DND-41 (cell line): ENCODE measurements around the gene CERKL.

Experiments
- ATAC-seq: fragments of 200-7000 bp; cut with Tn5 transposase; 3 replicates; pipeline ENCODE4 v1.9.1; 2021; ENCODE audit warnings: low read depth; ENCODE audit not compliant: insufficient read depth
- DNase-seq: peaks from one replicate; pipeline ENCODE4 v3.0.0-alpha.2; 2020
- H2AFZ ChIP-seq: 2 replicates; pipeline ENCODE4 v1.6.0; 2012; ENCODE audit warnings: low read depth, low read length
- H3K27ac ChIP-seq: 2 replicates; pipeline ENCODE4 v1.5.1; 2012; ENCODE audit warnings: low read length, inconsistent platforms
- H3K27me3 ChIP-seq: fragments of 200-600 bp; sonication (generic); 2 replicates; pipeline ENCODE4 v1.6.0; 2012; ENCODE audit warnings: low read length, mild to moderate bottlenecking, inconsistent platforms; ENCODE audit not compliant: insufficient read depth, poor library complexity
- H3K36me3 ChIP-seq: 2 replicates; pipeline ENCODE4 v1.5.1; 2012; ENCODE audit warnings: low read length, inconsistent platforms; ENCODE audit not compliant: insufficient read depth
- H3K4me1 ChIP-seq: 2 replicates; pipeline ENCODE4 v1.5.1; 2012; ENCODE audit warnings: mild to moderate bottlenecking, low read length; ENCODE audit not compliant: insufficient read depth
- H3K4me2 ChIP-seq: 2 replicates; pipeline ENCODE4 v1.6.0; 2012; ENCODE audit warnings: mild to moderate bottlenecking, moderate library complexity, low read length, inconsistent platforms; ENCODE audit not compliant: insufficient read depth
- H3K4me3 ChIP-seq, 2 experiments: fragments of 200-600 bp in 1 of 2; shearing (Covaris generic) in 1 of 2; 2 replicates each; pipeline ENCODE4 v1.5.1; 2012 to 2016; ENCODE audit warnings: inconsistent platforms in 2 of 2, low read length in 2 of 2, mild to moderate bottlenecking in 2 of 2, low read depth in 1 of 2, moderate library complexity in 1 of 2
- H3K79me2 ChIP-seq: 2 replicates; pipeline ENCODE4 v1.6.0; 2012; ENCODE audit warnings: low read length, inconsistent platforms; ENCODE audit not compliant: insufficient read depth
- H3K9ac ChIP-seq: 2 replicates; pipeline ENCODE4 v1.6.0; 2012; ENCODE audit warnings: low read depth, mild to moderate bottlenecking, inconsistent platforms, low read length, moderate library complexity
- H3K9me3 ChIP-seq: 2 replicates; pipeline ENCODE4 v1.5.1; 2012; ENCODE audit warnings: low read length, moderate library complexity, mild to moderate bottlenecking, inconsistent platforms; ENCODE audit not compliant: insufficient read depth, severe bottlenecking
- H4K20me1 ChIP-seq: 2 replicates; pipeline ENCODE4 v1.6.0; 2012; ENCODE audit warnings: low read length; ENCODE audit not compliant: insufficient read depth
- EZH2 ChIP-seq: IDR thresholded peaks from 3 replicates; pipeline ENCODE4 v1.6.1; 2012; ENCODE audit warnings: borderline replicate concordance, low read depth, mild to moderate bottlenecking, moderate library complexity, low read length, inconsistent platforms; ENCODE audit not compliant: severe bottlenecking
- TF ChIP-seq, protein P1 (sequence below): IDR thresholded peaks from 2 replicates; pipeline ENCODE4 v1.5.1; 2012; ENCODE audit warnings: borderline replicate concordance, low read length, moderate library complexity, mild to moderate bottlenecking; ENCODE audit not compliant: poor library complexity, severe bottlenecking; ENCODE audit errors: extremely low read depth

The CERKL gene

DNA sequence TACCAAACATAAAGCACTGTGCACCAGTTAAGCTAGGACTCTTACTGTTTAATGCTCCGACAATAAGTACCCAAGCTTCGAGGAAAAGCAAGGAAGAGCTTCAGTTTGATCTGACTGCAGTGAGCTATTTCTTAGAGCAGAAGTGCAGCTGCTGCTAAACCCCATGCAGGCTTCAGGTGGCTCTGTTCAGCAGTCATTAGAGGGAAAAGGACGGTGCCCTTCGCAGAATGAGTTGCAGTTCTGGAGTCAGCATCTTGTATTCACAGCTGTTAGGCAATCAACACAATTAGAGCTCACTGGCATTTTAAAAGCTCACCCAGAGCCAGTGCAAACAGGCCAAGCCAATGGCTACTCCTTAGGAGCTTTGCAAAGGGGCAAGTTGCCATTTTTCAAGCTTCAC is 1.5 kb upstream of the CERKL start:
- Histone ChIP-seq H3K27ac (no peak overlapping the region), H3K27me3 (no peaks in the 10 kb centered on the region), H3K4me2 (no peak overlapping the region), H3K9me3 (no peaks in the 10 kb centered on the region), H3K79me2 (no peaks in the 10 kb centered on the region), H3K36me3 (no peaks in the 10 kb centered on the region), H2AFZ (no peak overlapping the region), H3K9ac (no peak overlapping the region), H3K4me3 (no peak overlapping the region), H4K20me1 (no peaks in the 10 kb centered on the region), H3K4me1 (no peaks in the 10 kb centered on the region)
- TF ChIP-seq, protein P1, sequence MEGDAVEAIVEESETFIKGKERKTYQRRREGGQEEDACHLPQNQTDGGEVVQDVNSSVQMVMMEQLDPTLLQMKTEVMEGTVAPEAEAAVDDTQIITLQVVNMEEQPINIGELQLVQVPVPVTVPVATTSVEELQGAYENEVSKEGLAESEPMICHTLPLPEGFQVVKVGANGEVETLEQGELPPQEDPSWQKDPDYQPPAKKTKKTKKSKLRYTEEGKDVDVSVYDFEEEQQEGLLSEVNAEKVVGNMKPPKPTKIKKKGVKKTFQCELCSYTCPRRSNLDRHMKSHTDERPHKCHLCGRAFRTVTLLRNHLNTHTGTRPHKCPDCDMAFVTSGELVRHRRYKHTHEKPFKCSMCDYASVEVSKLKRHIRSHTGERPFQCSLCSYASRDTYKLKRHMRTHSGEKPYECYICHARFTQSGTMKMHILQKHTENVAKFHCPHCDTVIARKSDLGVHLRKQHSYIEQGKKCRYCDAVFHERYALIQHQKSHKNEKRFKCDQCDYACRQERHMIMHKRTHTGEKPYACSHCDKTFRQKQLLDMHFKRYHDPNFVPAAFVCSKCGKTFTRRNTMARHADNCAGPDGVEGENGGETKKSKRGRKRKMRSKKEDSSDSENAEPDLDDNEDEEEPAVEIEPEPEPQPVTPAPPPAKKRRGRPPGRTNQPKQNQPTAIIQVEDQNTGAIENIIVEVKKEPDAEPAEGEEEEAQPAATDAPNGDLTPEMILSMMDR: no peak
- TF ChIP-seq EZH2: no peak
- ATAC-seq (no peak), DNase-seq (no peak)

DNA sequence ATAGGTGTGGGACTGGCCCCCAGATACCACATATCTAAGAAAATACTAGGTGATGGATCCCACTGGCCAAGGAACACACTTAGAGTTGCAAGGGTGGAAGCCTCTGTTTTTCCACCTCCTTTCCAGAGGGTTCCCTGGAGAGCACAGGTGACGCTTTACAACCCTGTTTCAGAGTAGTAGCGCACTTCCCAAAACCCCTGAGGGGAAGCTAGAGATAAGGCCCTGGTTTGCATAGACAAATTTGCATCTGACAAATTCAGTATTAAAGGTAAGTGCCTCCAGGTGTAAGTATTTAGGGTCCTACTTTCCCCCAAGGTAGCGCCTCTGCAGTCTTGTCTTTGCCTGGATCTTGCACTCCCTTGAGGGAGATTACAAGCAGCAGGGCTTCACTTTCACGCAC is 474 bp upstream of the CERKL start:
- no peaks in the 10 kb centered on the region for H3K9me3 ChIP-seq
- ATAC-seq (no peak), DNase-seq (no peak)
- H4K20me1 ChIP-seq: no peaks in the 10 kb centered on the region
- no peak overlapping the region for H2AFZ ChIP-seq
- H3K27me3 ChIP-seq: no peaks in the 10 kb centered on the region
- no peak for TF ChIP-seq EZH2
- TF ChIP-seq, protein P1: no peak
- no peak overlapping the region for H3K27ac ChIP-seq
- no peak overlapping the region for H3K9ac ChIP-seq
- no peak overlapping the region for H3K4me3 ChIP-seq
- H3K4me1 ChIP-seq: no peaks in the 10 kb centered on the region
- H3K36me3 ChIP-seq: no peaks in the 10 kb centered on the region
- no peak overlapping the region for H3K4me2 ChIP-seq
- H3K79me2 ChIP-seq: no peaks in the 10 kb centered on the region

GRCh38 chr2:181655519-181655918 is 1.4 kb downstream of the CERKL start:
- no peaks in the 10 kb centered on the region for H3K4me1 ChIP-seq
- no peak for DNase-seq
- H4K20me1 ChIP-seq: no peaks in the 10 kb centered on the region
- H3K4me3 ChIP-seq: no peak overlapping the region
- no peaks in the 10 kb centered on the region for H3K79me2 ChIP-seq
- TF ChIP-seq EZH2: no peak
- TF ChIP-seq, protein P1: no peak
- H3K27me3 ChIP-seq: no peaks in the 10 kb centered on the region
- no peak overlapping the region for H3K4me2 ChIP-seq
- ATAC-seq: no peak
- no peaks in the 10 kb centered on the region for H3K36me3 ChIP-seq
- no peaks in the 10 kb centered on the region for H3K9me3 ChIP-seq
- H2AFZ ChIP-seq: no peak overlapping the region
- no peak overlapping the region for H3K9ac ChIP-seq
- no peak overlapping the region for H3K27ac ChIP-seq

GRCh38 chr2:181649436-181649979 is 7.4 kb downstream of the CERKL start:
- Histone ChIP-seq H3K79me2 (no peaks in the 10 kb centered on the region), H3K27ac (no peak overlapping the region), H3K9ac (no peak overlapping the region), H3K27me3 (no peaks in the 10 kb centered on the region), H3K36me3 (no peaks in the 10 kb centered on the region), H3K4me1 (no peaks in the 10 kb centered on the region), H3K9me3 (no peaks in the 10 kb centered on the region), H2AFZ (no peak overlapping the region), H3K4me3 (no peak overlapping the region), H4K20me1 (no peaks in the 10 kb centered on the region), H3K4me2 (no peak overlapping the region)
- ATAC-seq (no peak), DNase-seq (no peak)
- TF ChIP-seq, protein P1: no peak
- no peak for TF ChIP-seq EZH2
